Measurements from ENCODE around the gene RAB7B. TPM values are rescaled to one million over a fixed set of nuclear protein-coding genes. Genes with fewer than 3 reads are reported as not detected.

Gene RAB7B
- total RNA-seq, 1 donor from 2014 or later: 4.4 TPM

DNA sequence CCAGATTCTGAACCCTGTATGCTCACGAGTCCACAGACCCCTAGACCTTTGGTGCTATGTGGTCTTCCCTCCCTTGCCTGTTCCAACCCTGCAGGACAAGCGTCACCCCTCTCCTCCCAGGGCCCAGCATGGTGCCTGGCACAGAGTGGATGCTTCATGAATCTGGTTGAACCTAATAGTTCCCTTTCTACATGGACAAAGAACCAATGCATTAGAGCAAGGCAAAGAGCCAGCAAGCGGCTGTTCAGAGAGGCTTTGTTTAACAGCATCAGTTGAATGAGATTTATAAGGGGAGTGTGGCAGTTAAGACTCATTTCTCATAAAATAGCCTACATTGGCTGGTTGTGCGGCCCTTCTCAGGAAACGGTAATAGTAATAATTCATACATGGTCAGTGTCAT lies 74.9 kb downstream of the RAB7B start:
- no peak overlapping the region for H3K27ac Mint-ChIP-seq (ENCODE audit: unreplicated experiment)
- H3K9me3 Mint-ChIP-seq: no peaks in the 10 kb centered on the region
- no peaks in the 10 kb centered on the region for H3K27me3 Mint-ChIP-seq (ENCODE audit: low read depth)
- H3K4me3 Mint-ChIP-seq: no peak overlapping the region
- no peak for DNase-seq (ENCODE audit: low read depth, low spot score)
- no peaks in the 10 kb centered on the region for H3K36me3 Mint-ChIP-seq (ENCODE audit: low read depth)
- no peak for TF ChIP-seq CTCF (conservative IDR thresholded peaks at IDR 0.05)
- H3K4me1 Mint-ChIP-seq: peaks cover 8% of the 10 kb centered on the region

DNA sequence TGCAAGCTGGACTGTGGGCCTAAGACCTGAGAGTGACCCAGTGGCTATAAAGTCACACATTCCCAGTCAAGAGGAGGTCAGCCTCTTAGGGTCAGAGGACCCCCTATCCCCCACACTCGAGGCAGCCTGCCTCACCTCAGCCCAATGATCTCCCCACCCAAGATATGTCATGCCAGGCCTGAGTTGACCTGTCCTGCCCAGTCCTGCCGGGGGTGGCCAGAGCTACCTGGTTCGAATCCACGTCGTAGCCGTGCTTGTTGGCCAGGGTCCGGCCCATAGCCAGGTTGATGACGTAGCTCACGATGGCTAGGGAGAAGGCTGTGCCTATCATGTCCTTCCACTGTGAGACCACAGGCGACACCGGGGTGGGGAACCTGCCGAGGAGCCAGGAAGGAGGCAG lies 75.5 kb downstream of the RAB7B start:
- Mint-ChIP-seq H3K27ac (ENCODE audit: unreplicated experiment) (no peak overlapping the region), H3K27me3 (ENCODE audit: low read depth) (no peaks in the 10 kb centered on the region), H3K4me3 (no peak overlapping the region), H3K4me1 (peaks cover 3% of the 10 kb centered on the region), H3K36me3 (ENCODE audit: low read depth) (no peaks in the 10 kb centered on the region), H3K9me3 (no peaks in the 10 kb centered on the region)
- no peak for TF ChIP-seq CTCF (conservative IDR thresholded peaks at IDR 0.05)
- DNase-seq (ENCODE audit: low read depth, low spot score): no peak

DNA sequence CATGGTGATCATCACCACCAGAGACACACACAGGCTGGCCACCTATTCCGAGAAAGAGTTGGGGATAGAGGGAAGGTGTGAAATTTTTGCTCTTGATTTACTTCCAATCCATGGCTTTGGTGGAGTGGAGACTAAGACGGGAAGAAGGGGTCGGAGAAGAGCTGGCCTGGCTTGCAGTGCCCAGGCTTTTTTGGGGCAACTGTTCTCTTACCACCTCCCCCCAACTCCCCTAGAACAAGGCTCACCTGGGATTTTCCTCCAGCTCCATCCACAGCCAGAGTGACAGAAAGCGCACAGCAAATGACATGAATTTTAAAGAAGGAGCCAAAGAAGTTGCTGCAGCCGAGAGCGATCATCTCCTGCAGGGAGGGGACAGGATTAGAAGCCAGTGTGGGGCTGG lies 75.9 kb downstream of the RAB7B start:
- Mint-ChIP-seq H3K9me3 (no peaks in the 10 kb centered on the region), H3K36me3 (ENCODE audit: low read depth) (no peaks in the 10 kb centered on the region), H3K27me3 (ENCODE audit: low read depth) (no peaks in the 10 kb centered on the region), H3K27ac (ENCODE audit: unreplicated experiment) (no peak overlapping the region), H3K4me1 (no peaks in the 10 kb centered on the region), H3K4me3 (no peak overlapping the region)
- no peak for TF ChIP-seq CTCF (conservative IDR thresholded peaks at IDR 0.05)
- no peak for DNase-seq (ENCODE audit: low read depth, low spot score)

Other genes with a start within 250 kb of the RAB7B start
- gene RAB29, start 227.9 kb downstream of the RAB7B start, total RNA-seq: 8.8 and 9.0 TPM in 2 replicates
- gene SLC41A1, start 190.2 kb downstream of the RAB7B start, total RNA-seq: 21.4 and 25.7 TPM in 2 replicates
- gene PM20D1, start 153.3 kb downstream of the RAB7B start, total RNA-seq: not detected in 2 replicates
- 0.16 TPM in 1 of 2 replicates, not detected in the other for gene SLC26A9, start 59.9 kb downstream of the RAB7B start, total RNA-seq
- gene CTSE, start 20.5 kb upstream of the RAB7B start, total RNA-seq: not detected in 2 replicates
- gene RHEX, start 49.8 kb upstream of the RAB7B start, total RNA-seq: 0.48 and 0.93 TPM in 2 replicates
- not detected in 2 replicates for gene AVPR1B, start 114.0 kb upstream of the RAB7B start, total RNA-seq
- gene FAM72A, start 199.4 kb upstream of the RAB7B start, total RNA-seq: 11.2 and 13.0 TPM in 2 replicates
- gene SRGAP2, start 200.1 kb upstream of the RAB7B start, total RNA-seq: 117 and 126 TPM in 2 replicates